SK-N-SH (cell line): ENCODE results near the gene CIITA.

Experiments used
- CTCF ChIP-seq: fragments of 200-600 bp; sonication (generic); IDR thresholded peaks from 2 replicates; pipeline ENCODE4 v1.6.1; 2017; ENCODE audit warnings: antibody characterized with exemption, mild to moderate bottlenecking, moderate library complexity
- EP300 ChIP-seq, 2 experiments: IDR thresholded peaks; 2 replicates each; pipeline versions ENCODE4 v1.4.0 to v1.6.1; 2012; ENCODE audit warnings: borderline replicate concordance in 1 of 2, low read depth in 1 of 2, low read length in 1 of 2
- JUND ChIP-seq: IDR thresholded peaks from 2 replicates; pipeline ENCODE4 v1.4.0; 2012
- NRF1 ChIP-seq: IDR thresholded peaks from 2 replicates; pipeline ENCODE4 v1.6.1; 2012; ENCODE audit warnings: low read depth, mild to moderate bottlenecking, low read length
- POLR2AphosphoS5 ChIP-seq: IDR thresholded peaks from 2 replicates; pipeline ENCODE4 v1.6.1; 2012; ENCODE audit warnings: low read depth, low read length
- RCOR1 ChIP-seq: fragments of 150-350 bp; IDR thresholded peaks from 2 replicates; pipeline ENCODE4 v1.6.1; 2017; ENCODE audit warnings: antibody characterized with exemption, low read length
- REST ChIP-seq: IDR thresholded peaks from 2 replicates; pipeline ENCODE4 v1.6.1; 2012; ENCODE audit warnings: mild to moderate bottlenecking, low read depth, low read length, moderate library complexity
- TEAD4 ChIP-seq: IDR thresholded peaks from 2 replicates; pipeline ENCODE4 v1.4.0; 2012; ENCODE audit warnings: mild to moderate bottlenecking, borderline replicate concordance; ENCODE audit not compliant: insufficient read depth

DNA sequence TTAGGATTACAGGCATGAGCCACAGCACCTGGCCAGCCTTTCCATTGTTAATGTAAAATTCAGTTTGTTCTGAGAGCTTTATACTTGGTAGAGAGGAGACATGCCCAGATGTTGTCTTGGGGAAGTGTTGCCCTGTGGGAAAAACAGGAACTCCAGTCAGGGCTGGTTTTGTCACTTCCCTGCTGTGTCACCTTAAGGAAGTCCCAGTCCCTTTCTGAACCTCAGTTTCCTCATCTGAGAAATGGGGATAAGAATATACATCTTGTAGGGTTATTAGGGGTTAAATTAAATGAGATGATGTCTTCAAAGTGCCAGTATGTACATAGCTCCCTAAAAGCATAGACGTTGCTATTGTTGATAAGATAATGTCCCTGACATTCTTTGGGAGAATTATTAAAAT lies 92.6 kb downstream of the CIITA start:
- TF ChIP-seq RCOR1 = no peak
- TF ChIP-seq POLR2AphosphoS5 = no peak
- TF ChIP-seq REST = no peak
- no peak for TF ChIP-seq CTCF
- no peak for TF ChIP-seq TEAD4
- TF ChIP-seq JUND = no peak
- TF ChIP-seq NRF1 = no peak
- TF ChIP-seq EP300 (IDR thresholded peaks at IDR 0.05; ENCODE audit: borderline replicate concordance in 1 of 2, low read depth in 1 of 2, low read length in 1 of 2) = no peak
